Activated gamma-delta T cell (primary cell): ENCODE results near the gene NT5C1A.
A peak's percentile ranks its signal among the peaks of the same experiment; 100 is the strongest.

Experiments used
- DNase-seq: peaks from one replicate; lab custom pipeline; 2025; lab: John Stamatoyannopoulos, UW

NT5C1A gene

DNA sequence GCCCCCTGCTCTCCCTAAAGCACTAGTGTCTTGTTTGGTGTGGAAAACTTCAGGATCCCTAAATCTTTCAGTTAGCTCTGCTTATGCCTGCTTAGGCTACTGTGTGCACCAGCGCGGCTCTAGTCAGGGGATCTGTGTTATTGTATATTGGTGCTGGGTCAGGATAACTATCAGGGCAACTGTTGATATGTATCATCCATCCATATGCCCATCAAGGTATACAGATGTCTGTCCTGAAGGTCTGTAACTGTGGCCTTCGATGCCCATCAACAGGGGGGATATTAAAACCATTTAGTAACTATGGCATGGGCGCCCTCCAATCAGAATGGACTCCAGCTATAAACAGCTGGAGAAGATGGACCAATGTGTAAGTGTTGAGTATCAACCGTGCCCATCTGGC lies 12.4 kb downstream of the NT5C1A start:
- no peak for DNase-seq

GRCh38 chr1:39659110-39659509 lies 12.8 kb downstream of the NT5C1A start:
- no peak for DNase-seq

DNA sequence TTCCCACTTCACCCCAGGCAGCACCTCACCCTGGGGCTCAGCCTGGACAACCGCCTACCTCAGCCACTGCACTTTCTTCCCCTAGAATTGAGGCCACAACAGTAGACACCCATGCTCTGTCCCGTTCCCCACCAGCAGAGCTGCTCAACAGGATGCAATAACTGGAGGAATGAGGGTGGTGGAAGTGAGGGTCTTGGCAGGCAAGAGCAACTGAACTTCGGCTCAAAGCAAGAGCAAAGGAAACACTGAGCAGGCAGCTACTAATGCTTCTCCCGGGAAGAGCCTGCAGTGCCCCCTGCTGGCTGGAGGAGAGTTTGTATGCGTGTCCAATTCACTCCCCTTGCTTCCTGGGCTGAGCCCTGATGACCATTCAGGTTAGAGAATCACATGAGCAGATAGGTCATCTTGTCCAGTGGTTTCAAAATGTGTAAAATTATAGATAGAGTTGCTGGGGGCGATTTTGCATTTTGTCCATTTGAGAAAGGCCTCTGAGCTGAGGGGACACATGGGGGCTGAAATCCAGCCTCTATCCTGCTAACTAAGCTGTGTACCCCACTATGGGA lies 13.9 kb downstream of the NT5C1A start:
- no peak for DNase-seq

DNA sequence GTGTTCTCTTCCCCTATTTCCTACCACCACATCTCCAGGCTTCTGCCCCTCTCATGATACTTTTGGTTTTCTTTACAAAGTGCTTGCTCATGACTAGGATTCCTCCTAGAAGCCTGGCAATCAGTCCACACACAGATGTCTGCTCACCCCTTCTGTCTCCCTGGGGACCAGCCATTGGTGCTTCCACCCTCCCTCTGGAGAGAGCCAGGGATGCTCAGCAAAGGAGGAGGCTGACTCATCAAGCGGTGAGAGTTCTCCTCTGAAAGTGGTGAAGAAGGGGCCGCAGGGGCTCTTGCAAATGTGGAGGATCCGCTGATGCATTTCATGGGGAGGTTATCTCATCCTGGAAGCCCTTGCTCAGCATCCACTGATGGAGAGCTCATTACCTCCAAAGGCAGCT lies 14.5 kb downstream of the NT5C1A start:
- DNase-seq = no peak

- DNase-seq = no peak
These were observed 15.5 kb downstream of the NT5C1A start for GRCh38 chr1:39656391-39656790.

DNA sequence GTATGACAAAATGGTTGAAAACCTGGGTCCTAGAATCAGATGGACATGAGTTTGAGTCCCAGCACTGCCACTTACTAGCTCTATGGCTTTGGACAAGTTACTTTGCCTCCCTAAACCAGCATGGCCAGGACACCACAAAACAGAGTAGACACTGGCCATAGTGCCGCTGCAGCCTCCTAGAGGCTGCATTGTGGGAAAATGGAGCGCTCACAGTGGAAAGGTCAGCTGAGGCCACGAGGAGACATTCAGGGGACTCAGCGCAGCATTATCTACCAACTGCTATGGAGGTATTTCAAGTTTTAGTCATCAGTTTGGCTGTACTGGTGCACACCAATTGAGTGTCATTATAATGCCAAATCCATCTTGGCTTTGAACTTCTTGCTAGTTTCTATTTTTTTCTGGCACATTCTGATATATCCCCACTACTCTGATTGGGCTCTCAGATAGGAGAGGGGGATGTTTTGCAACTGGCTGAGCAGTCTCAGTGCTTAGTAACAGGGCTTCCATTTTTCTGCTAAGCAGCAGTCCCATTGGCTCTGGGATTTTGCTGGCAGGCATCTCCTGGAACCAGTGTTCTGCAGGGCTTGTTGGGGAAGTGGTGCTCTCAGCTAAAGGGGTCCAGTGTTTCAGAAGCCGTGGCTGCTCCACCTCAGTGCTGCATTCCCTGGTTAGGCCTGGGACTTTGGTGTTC lies 16.2 kb downstream of the NT5C1A start:
- DNase-seq = no peak

DNA sequence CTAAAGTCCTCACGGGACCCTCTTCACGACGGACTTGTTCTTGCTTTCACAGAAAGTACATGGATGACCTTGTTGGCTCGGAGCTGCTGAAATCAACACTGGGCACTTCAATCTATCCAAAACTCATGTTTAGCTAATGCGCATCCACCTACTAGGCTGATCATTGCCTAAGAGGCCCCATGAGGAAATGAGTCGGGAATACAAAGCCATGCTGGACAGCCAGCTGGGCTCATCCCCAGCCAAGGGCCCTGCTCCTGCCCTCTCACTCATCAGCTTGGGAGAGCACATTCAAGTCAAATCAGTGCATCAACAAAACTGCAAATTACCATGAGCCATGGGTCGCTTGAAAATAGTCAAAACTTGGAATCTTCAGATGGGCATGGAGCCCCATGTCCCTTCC lies 17.6 kb downstream of the NT5C1A start:
- DNase-seq = no peak

DNA sequence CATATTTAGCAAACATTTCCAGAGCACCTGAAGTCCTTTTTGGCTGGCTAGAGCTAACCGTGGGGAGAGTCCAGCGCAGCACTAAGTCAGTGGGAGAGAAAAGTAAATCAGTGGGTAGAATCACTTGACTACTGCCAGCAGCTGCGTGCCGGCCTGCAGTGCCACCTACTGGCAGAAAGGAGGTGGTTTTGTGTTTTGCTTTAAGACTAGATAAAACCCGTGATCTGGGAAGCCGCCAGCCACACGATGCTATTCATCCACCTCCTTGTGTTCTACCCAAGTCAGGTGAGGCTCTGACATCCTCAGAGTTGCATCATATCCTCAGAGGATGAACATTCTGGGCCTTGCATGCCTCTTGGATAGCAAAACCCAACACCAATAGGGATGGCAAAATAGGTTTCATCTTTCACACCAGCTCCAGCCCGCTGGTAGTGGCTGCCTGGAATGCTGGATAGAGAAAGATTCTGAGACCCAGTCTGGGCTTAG lies 18.3 kb downstream of the NT5C1A start:
- no peak for DNase-seq

DNA sequence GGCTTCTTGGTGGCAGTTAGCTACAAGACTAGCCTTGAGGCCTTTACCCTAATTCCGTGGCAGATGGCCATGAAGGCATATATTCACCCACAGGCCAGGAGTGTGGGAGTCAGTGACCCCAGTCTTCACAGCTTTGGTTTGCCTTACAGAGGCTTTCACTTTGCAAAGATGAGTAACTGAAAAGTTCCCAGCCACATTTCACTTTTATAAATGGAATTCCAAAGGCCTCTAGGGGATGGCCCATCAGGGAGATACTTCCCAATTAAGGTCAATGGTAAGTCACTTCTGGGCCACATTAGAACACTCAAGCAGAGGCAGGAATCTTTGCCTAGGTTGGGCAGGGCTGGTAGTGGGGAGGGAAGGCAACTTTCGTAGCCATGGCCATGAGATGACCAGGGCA lies 19.4 kb downstream of the NT5C1A start:
- no peak for DNase-seq

DNA sequence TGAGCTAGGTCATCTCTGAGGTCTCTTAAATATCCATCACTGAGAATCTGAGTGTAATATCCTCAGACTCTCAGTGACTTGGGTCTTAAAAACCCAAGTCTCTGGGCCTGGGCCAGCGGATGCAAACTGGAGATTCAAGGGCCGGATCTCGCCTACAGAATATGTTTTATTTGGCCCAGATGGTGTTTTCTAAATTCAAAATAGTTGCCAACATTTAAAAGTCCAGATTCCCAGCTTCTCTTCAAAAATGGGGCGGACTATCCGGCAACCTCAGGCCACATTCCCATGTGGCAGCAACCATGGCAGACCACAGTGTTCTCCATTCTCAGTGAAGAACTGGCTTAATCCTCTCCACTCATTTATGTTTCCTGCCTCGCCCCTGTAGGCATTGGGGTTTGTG lies 19.8 kb downstream of the NT5C1A start:
- no peak for DNase-seq

DNA sequence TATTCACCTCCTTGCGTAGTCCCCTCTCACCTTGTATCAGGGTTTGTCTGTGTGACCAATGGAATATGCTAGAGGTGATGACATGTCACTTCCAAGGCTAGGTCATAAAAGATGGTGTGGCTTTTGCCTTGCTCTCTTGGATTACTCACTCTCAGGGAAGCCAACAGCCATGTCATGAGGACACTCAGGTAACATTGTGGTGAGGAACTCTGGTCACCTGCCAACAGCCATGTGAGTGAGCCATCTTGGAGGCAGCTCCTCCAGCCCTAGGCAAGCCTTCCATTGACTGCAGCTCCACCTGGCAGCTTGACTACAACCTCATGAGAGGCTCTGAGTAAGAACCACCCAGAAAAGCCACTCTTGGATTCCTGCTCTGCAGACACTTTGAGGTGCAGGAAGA lies 21.5 kb downstream of the NT5C1A start:
- no peak for DNase-seq

DNA sequence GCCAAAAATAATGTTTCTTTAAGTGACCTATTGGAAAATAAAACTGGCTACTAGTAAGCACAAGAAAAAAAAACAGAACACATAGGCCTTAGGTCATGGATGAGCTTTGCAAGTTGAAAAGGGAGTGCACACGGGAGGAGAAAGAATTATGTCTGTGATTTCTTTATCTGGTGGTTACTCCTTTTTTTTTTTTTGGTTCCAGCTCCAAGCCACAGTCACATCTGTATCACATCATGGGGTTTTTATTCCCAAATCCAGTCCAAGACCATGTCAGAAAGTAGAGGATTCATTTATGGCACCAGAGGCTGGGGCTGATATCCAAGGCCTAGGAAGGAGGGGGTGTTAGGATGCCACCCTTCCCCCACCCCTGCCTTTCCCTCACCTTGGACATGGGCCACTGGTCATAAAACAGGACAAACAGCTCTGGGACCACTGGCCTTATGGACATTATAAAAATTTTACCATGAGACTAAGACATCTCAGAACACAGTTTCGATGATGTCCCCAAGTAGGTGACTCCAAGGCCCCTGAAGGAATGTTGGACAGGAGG lies 22.2 kb downstream of the NT5C1A start:
- DNase-seq = no peak

DNA sequence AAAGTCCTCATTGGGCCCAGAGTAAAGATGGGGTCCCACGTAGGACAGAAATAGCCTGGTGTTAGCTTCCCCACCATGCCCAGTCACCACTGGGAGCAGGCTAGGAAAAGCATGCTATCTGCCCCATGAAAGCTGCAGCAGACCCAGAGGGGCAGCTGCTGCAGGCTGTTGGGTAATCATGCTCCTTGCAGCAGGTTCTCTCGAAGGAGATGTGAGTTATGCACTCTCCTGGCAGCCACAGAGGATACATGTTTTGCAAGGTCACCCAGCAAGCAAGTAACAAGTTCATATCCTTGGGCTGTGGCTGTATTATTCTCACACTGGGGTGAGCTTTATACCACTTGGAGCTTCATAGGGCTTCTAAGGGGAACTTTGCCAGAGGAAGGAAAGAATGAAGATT lies 23.4 kb downstream of the NT5C1A start:
- no peak for DNase-seq

DNA sequence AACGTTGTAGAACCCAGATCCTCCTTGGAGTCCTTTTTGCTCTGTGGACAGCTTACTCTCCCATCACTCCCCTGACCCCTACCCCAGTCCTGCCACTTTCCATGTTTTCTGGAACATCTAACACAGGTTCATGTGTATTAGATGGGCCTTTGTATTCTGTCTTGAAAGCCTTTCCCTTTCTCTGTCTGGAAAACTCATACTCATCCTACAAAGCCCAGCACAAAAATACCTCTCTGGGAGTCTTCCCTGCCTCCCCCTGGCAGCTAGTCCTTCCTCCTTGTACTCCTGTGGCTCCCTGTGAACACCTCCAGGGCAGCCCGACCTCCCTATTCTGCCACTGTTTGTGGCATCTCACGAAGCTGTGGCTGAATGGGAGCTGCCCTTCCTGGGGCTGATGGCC lies 24.7 kb downstream of the NT5C1A start:
- no peak for DNase-seq

DNA sequence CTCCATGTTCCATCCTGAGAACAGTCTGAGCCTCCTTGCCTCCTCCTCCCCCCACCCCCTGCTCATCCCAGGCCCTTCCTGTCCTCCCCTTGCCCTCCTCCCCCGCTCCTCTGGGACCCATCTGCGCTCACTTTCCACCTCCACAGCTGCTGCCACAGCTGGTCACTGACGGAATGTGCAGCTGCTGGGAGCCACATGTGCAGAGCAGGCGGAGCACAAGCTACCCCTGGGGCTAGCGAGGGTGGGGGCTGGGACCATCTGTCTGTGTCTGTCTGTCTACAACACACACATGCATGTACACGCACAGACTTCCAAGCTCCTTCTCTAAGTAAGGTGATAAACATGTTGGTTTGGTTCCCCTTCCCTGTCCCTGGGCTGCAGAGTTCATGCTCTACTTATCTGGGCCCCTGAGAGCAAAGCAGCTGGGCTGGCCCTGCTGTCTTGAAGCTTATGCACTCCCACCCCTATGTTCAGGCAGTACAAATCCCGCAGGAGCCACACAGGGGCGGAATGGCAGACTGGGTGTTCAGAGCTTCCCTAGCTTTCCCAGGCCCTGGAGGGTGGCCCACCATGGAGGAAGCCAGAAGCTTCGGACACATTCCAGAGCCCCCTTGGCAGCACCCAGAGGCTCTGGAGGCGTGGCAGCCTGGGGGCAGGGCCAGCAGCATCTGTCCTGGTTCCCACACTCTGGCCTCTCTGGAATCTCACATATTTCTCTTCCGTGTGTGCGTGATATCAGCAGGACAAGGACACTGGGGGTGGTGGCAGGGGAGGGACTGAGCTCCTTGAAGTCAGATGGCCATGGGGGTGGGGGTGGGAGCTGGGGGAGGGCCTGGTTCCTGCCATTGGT lies 25.4 kb downstream of the NT5C1A start:
- DNase-seq = no peak

DNA sequence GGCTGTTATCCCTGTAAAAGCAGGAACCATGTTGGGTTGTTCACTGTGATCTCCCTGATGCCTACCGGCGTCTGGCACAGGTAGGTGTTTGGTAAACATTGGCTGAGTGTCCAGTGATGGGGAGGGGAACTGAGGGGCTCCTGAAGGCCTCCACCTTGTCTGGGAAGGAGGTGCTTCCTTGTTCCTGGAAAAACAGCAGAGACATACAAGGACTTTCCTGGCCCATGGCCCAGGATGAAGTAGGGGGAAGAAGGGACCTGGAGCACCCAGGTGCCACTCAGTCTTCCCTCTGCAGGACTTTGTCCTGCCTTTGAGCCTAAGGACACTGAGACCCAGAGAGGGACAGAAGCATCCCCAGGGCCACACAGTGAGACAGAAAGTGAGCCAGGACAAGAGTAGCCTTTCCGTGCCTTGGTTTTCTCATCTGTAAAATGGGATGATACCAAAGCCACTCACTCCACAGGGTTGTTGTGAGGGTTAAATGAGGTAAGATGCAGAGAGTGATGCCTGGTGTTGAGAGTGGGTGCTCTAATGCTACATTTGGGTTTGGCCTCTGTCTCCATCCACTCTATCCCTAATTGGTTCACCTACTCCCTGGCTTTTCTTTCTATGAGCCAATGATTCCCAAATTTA lies 26.4 kb downstream of the NT5C1A start:
- DNase-seq = no peak

DNA sequence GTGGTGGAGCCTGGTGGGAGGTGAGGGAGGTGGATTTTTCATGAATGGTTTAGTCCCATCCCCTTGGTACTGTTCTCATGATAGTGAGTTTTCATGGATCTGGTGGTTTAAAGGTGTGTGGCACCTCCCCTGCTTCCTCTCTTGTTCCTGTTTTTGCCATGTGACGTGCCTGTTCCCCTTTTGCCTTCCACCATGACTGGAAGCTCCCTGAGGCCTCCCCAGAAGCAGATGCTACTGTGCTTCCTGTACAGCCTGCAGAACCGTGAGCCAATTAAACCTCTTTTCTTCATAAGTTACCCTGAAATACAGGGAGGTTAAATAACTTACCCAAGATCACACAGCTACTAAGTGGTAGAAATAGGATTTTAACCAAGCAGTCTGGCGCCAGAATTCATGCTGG lies 28.2 kb downstream of the NT5C1A start:
- DNase-seq = no peak

DNA sequence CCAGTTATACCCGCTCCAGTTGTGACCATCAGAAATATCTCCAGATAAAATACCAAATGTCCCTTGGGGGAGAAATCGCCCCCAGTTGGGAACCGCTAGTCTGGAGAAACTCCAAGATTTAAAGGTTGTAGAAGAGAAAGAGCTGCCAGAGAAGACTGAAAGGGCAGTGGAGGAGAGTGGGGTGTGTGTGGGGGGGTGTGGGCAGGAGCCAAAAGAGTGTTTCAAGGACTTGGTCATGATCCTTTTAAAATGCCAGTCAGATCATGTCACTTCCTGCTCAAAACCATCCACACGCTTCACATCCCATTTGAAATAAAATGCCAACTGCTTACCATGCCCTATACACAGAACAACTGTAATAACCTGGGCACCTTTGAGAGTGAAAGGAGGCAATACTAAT lies 29.1 kb downstream of the NT5C1A start:
- no peak for DNase-seq

DNA sequence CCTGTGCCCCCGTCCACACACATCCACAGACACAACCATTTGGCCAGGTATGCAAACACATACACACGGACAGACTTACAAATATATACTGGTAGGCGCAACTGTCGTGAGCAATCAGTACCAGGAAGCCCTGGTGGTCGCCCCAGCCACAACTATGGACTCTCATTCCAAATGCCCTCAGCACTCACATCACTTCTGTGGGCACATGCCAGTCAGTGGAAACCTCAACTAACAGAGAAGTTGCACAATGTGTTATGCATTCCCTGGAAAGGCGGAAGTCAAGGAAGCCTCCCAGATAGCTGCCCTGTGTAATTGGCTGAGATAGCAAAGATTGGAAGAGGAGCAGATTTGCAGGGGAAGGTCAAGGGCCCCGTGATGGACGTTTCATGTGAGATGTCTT lies 31.0 kb downstream of the NT5C1A start:
- DNase-seq = no peak

DNA sequence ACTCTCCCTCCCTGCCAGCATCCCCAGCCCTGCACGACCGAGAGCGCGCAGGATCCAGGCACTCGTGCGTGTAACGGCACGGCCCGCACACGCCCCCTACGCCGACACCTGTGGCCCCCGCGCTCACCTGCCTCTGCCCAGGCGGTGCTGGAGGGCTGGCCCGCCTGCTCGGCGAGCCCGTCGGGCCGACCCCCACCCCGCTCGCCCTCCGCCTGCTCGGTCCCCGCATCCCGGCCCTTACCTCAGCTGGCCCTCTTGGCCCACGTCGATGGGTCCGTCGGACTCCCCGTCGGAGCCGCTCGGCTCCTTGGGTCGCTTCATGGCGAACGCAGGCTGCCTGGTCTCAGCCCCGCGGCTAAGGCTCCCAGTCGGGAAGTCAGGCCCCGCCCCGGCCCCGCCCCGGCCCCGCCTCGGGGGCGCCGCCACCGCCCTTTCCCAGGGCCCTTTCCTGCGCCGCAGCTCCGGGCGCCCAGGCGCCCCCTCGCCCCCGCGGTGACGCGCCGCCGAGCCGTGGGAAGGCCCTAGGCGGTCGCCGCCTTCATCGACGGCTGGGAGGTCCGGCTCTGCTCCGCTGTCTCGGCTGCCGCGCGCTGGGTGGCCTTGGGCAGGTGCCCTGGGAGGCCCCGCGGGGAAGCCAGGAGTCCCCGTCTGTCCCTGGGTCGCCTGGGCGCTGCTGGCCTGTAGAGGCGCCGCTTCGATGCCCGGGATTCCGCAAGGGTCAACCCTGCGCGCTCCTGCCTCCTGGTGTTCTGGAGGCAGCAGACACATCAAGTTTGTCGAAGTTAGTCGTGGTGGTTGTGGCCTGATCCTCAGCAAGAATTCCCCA lies 32.4 kb downstream of the NT5C1A start, which contains the start of gene HEYL:
HEYL (minus strand) TSS at position 339 of the 826 bp plus-strand sequence; CDS start at position 321, 18 bp downstream.
- DNase-seq = peak; percentile 24

DNA sequence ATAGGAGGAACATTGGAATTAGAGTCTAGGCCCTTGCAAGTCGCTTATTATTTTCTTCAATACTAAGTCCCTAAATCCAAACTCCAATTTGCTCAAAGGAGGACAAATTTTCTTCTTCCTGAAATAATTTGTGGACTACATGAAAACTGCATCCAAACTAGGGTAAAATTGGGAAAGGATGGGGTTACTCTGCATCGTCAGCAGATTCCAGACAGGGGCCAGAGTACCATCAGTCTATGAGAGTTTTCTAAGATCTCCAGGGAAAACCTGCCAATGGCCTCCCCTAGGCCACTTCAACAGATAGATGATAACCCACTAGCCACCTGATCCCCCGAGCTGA lies 33.0 kb downstream of the NT5C1A start:
- no peak for DNase-seq
